ENCODE results near the gene CHCHD3.

DNA sequence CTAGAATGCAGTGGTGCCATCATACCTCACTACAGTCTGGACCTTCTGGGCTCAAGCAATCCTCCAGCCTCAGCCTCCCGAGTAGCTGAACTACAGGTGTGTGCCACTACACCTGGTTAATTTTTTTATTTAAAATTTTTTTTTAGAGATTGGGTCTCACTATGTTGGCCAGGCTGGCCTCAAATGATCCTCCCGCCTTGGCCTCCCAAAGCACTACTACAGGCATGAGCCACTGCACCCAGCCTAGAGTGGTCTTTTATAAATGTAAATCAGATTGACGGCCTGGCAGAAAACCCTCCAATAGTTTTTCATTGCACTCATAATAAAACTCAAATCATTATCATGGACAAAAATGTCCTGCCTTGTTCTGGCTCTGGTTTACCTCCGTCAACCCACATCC, 303.9 kb downstream of the CHCHD3 start:
- no peak for TF ChIP-seq POLR2A (IDR thresholded peaks at IDR 0.05)
- TF ChIP-seq, protein P1, sequence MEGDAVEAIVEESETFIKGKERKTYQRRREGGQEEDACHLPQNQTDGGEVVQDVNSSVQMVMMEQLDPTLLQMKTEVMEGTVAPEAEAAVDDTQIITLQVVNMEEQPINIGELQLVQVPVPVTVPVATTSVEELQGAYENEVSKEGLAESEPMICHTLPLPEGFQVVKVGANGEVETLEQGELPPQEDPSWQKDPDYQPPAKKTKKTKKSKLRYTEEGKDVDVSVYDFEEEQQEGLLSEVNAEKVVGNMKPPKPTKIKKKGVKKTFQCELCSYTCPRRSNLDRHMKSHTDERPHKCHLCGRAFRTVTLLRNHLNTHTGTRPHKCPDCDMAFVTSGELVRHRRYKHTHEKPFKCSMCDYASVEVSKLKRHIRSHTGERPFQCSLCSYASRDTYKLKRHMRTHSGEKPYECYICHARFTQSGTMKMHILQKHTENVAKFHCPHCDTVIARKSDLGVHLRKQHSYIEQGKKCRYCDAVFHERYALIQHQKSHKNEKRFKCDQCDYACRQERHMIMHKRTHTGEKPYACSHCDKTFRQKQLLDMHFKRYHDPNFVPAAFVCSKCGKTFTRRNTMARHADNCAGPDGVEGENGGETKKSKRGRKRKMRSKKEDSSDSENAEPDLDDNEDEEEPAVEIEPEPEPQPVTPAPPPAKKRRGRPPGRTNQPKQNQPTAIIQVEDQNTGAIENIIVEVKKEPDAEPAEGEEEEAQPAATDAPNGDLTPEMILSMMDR (IDR thresholded peaks at IDR 0.05) = no peak

All from right lobe of liver (tissue), 4 donors.